Measurements from ENCODE around the gene LST1. TPM values are rescaled to one million over a fixed set of nuclear protein-coding genes. Genes with fewer than 3 reads are reported as not detected.

LST1 gene
- total RNA-seq = 0.11 and 0.26 TPM in 2 replicates

GRCh38 chr6:31586008-31586407, at the start of gene LST1:
TSS of gene LST1 (plus strand) at chr6:31586277. CDS start at chr6:31587300, 1,023 bp downstream.

GRCh38 chr6:31541658-31542521, 44.2 kb upstream of the LST1 start, which contains the start of gene DDX39B:
TSS of gene DDX39B (minus strand) at chr6:31542003. CDS start at chr6:31540532, 1,471 bp downstream.

GRCh38 chr6:31546339-31546957, 39.6 kb upstream of the LST1 start, which contains the start of gene ATP6V1G2:
TSS of gene ATP6V1G2 (minus strand) at chr6:31546608. CDS start at chr6:31546559, 49 bp downstream.

GRCh38 chr6:31546958-31547726, 38.9 kb upstream of the LST1 start, which contains the start of gene NFKBIL1:
TSS of gene NFKBIL1 (plus strand) at chr6:31547608. CDS start at chr6:31547695, 87 bp downstream.

GRCh38 chr6:31572041-31572911, 13.8 kb upstream of the LST1 start, which contains the start of gene LTA:
TSS of gene LTA (plus strand) at chr6:31572289. CDS start at chr6:31572743, 454 bp downstream.

GRCh38 chr6:31575335-31575901, 10.7 kb upstream of the LST1 start, which contains the start of gene TNF:
TSS of gene TNF (plus strand) at chr6:31575565. CDS start at chr6:31575742, 177 bp downstream.

GRCh38 chr6:31582230-31582643, 3.8 kb upstream of the LST1 start, which contains the start of gene LTB:
TSS of gene LTB (minus strand) at chr6:31582424. CDS start at chr6:31582417, 7 bp downstream.

GRCh38 chr6:31614684-31615578, 28.9 kb downstream of the LST1 start, which contains the start of gene AIF1:
TSS of gene AIF1 (plus strand) at chr6:31615234. CDS start at chr6:31615330, 96 bp downstream.

GRCh38 chr6:31620586-31621319, 34.7 kb downstream of the LST1 start, which contains the start of gene PRRC2A:
TSS of gene PRRC2A (plus strand) at chr6:31620715. CDS start at chr6:31622790, 2,075 bp downstream.

Other genes with a start within 250 kb of the LST1 start
- gene HLA-B, start 229.1 kb upstream of the LST1 start, total RNA-seq = 326 and 346 TPM in 2 replicates
- 18.2 and 51.9 TPM in 2 replicates for gene MICA, start 182.7 kb upstream of the LST1 start, total RNA-seq
- gene MICB, start 88.1 kb upstream of the LST1 start, total RNA-seq = 7.5 and 7.9 TPM in 2 replicates
- not detected in 2 replicates for gene MCCD1, start 57.3 kb upstream of the LST1 start, total RNA-seq
- gene DDX39B, start 44.3 kb upstream of the LST1 start, total RNA-seq = 269 and 380 TPM in 2 replicates
- 0.11 and 0.17 TPM in 2 replicates for gene ATP6V1G2, start 39.7 kb upstream of the LST1 start, total RNA-seq
- gene NFKBIL1, start 38.7 kb upstream of the LST1 start, total RNA-seq = 25.3 and 25.9 TPM in 2 replicates
- gene LTA, start 14.0 kb upstream of the LST1 start, total RNA-seq = not detected in 2 replicates
- gene TNF, start 10.7 kb upstream of the LST1 start, total RNA-seq = not detected in 2 replicates
- 2.9 and 3.2 TPM in 2 replicates for gene LTB, start 3.9 kb upstream of the LST1 start, total RNA-seq
- gene NCR3, start 6.7 kb downstream of the LST1 start, total RNA-seq = not detected in 2 replicates
- 0.17 TPM in 1 of 2 replicates, not detected in the other for gene AIF1, start 29.0 kb downstream of the LST1 start, total RNA-seq
- gene PRRC2A, start 34.4 kb downstream of the LST1 start, total RNA-seq = 21.8 and 25.5 TPM in 2 replicates
- gene BAG6, start 66.4 kb downstream of the LST1 start, total RNA-seq = 105 and 110 TPM in 2 replicates
- 0.52 and 0.54 TPM in 2 replicates for gene APOM, start 69.6 kb downstream of the LST1 start, total RNA-seq
- 22.6 and 24.2 TPM in 2 replicates for gene C6orf47, start 74.5 kb downstream of the LST1 start, total RNA-seq
- 14.0 and 14.5 TPM in 2 replicates for gene GPANK1, start 78.7 kb downstream of the LST1 start, total RNA-seq
- 71.8 and 77.7 TPM in 2 replicates for gene CSNK2B, start 79.8 kb downstream of the LST1 start, total RNA-seq
- 1.4 and 1.9 TPM in 2 replicates for gene LY6G5B, start 83.7 kb downstream of the LST1 start, total RNA-seq
- gene LY6G5C, start 94.8 kb downstream of the LST1 start, total RNA-seq = 1.4 and 1.5 TPM in 2 replicates
- 52.7 and 62.4 TPM in 2 replicates for gene ABHD16A, start 117.0 kb downstream of the LST1 start, total RNA-seq
- gene LY6G6F, start 120.6 kb downstream of the LST1 start, total RNA-seq = not detected in 2 replicates
- not detected in 2 replicates for gene LY6G6D, start 129.1 kb downstream of the LST1 start, total RNA-seq
- not detected in 2 replicates for gene LY6G6C, start 135.5 kb downstream of the LST1 start, total RNA-seq
- gene MPIG6B, start 137.1 kb downstream of the LST1 start, total RNA-seq = not detected in 2 replicates
- gene DDAH2, start 143.0 kb downstream of the LST1 start, total RNA-seq = 122 and 139 TPM in 2 replicates
- gene CLIC1, start 150.3 kb downstream of the LST1 start, total RNA-seq = 545 and 566 TPM in 2 replicates
- gene MSH5, start 153.7 kb downstream of the LST1 start, total RNA-seq = 2.3 and 3.0 TPM in 2 replicates
- 2.2 and 8.0 TPM in 2 replicates for gene SAPCD1, start 176.4 kb downstream of the LST1 start, total RNA-seq
- gene VWA7, start 191.1 kb downstream of the LST1 start, total RNA-seq = 0.09 and 0.22 TPM in 2 replicates
- 31.2 and 36.4 TPM in 2 replicates for gene VARS1, start 209.5 kb downstream of the LST1 start, total RNA-seq
- 22.2 and 26.3 TPM in 2 replicates for gene LSM2, start 220.7 kb downstream of the LST1 start, total RNA-seq
- 1.2 and 1.5 TPM in 2 replicates for gene HSPA1L, start 229.0 kb downstream of the LST1 start, total RNA-seq
- gene HSPA1A, start 229.3 kb downstream of the LST1 start, total RNA-seq = 78.6 and 81.2 TPM in 2 replicates
- 16.9 and 34.6 TPM in 2 replicates for gene HSPA1B, start 241.5 kb downstream of the LST1 start, total RNA-seq